ENCODE results near the gene SPI1.
A peak's percentile ranks its signal among the peaks of the same experiment; 100 is the strongest.

Gene SPI1

DNA sequence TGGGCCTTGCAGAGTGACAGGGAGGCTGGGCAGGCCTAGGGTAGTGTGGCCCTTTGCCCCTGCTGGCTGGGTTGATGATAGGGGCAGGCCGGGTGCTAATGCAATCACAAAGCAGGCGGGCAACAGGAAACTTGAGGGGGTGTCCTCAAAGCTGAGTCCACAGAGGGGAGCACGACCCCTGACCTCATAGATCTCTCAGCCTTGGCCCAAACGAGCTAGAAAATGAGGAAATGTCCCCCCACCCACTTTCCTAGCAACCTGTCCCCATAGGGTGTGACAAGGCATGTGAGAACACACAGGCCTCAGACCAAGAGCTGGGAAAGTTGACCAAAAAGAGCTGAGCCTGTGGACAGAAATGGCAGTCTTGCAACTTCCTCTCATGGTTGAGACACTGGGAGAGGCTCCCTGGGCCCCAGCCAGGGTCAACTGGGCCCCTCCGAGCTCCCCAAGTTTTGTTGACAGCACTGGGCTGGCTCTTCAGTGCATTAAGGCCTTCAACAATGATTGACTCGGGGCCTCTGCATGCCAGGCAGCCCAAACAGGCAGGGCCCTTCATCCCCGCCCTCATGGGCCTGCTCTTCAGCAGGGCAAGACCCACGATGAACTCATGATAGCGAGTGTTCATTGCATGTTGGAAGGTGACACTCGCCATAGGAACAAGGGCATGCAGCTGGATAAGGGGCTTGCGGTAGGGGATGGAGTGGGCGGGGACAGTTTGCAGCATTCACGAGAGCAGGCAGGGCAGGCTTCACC, 9.8 kb upstream of the SPI1 start:
- peak; percentile 84 for DNase-seq

DNA sequence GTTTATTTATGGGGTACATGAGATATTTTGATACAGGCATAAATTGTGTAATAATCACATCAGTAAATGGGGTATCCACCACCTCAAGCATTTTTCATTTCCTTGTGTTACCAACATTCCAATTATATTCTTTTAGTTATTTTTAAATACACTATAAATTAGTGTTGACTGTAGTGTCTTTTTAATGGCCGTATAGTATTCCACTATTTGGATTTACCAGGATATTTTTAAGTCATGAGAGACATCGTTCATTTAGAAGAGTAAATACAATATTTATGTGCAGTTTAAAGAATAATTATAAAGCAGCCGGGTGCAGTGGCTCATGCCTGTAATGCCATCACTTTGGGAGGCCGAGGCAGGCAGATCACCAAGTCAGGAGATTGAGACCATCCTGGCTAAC, 6.2 kb upstream of the SPI1 start:
- no peak for DNase-seq

DNA sequence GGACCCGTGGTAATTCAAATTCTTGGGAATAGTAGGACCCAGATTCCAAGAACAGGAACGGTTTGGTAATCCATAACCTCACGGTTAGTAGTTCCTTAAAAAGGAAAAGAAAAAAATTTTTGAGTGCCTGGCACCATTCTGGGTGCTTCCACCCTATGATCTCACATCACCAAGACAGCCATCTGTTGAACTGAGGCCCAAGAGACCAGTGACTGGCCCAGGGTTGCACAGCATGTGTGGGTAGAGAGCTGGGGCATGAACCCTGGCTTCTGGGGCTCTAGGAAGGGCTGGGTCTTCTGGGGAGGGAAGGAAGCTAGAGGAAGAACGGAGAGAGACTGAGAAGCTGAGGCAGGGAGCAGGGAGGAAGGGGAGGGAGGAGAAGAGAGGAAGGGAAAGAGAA, 4.7 kb upstream of the SPI1 start:
- DNase-seq = peak; percentile 32

DNA sequence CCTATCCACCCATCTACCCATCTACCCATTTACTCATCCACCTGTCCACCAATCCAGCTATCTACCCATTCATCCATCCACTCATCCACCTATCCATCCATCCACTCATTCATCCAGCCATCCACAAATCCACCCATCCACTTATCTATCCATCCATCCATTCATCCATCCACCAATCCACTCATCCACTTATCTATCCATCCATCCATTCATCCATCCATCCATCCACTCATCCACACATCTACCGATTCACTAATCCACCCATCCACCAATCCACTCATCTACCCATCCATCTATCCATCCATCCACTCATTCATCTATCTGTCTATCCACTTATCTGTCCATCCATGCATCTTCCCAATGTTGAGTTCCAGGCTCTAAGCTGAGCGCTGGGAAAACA, 1.7 kb upstream of the SPI1 start:
- no peak for DNase-seq

DNA sequence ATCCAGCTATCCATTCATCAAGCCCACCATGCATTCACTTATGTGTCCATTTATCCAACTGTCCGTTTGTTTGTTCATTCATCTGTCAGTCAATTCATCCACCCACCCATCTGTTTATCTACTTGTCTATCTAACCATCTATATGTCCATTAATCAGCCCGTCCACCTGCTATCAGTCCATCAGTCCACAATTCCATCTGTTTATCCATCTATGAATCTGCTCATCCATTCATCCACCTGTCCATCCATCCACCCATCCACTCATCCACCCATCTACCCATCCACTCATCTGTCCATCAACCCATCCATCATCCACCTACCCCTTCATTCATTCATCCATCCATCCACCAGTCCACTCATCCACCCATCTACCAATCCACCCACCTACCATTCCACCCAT, 970 bp upstream of the SPI1 start:
- DNase-seq = no peak

DNA sequence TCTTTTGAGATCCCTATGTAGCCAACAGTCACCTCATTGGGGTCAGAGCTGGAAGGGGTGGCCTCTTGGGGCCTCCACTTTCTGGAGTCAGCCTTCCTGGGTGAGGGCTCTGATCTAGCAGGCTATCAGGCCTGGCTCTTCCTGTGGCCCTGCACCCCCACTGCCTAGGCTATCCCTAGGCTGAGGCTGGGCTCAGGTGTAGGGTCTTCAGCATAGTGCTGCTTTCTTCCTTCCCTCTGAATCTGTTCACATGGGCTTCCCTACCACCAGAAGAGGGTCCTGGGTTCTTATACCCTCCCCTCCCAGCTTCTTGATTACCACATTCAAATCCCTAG, 456 bp upstream of the SPI1 start:
- no peak for DNase-seq

DNA sequence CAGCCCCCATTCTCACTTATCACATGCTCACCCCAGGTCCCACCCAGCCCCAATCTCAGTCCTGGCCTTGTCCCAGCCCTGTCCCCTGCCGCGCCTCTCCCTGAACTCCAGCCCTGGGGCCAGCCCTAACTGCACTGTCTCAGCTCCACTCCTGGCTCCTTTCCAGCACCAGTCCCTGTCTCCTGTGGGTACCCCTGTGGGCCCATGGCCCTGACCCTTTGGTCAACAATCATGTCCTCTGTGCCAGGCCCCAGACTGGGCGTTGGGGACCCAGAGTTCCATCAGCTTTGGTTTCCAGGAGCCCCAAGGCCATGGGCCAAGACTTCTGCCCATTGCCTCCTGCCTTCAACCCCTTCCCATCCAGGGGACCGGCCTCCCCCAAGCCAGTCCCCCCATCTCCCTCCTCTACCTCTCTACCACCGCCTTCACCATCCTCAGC, 757 bp downstream of the SPI1 start:
- no peak for DNase-seq

DNA sequence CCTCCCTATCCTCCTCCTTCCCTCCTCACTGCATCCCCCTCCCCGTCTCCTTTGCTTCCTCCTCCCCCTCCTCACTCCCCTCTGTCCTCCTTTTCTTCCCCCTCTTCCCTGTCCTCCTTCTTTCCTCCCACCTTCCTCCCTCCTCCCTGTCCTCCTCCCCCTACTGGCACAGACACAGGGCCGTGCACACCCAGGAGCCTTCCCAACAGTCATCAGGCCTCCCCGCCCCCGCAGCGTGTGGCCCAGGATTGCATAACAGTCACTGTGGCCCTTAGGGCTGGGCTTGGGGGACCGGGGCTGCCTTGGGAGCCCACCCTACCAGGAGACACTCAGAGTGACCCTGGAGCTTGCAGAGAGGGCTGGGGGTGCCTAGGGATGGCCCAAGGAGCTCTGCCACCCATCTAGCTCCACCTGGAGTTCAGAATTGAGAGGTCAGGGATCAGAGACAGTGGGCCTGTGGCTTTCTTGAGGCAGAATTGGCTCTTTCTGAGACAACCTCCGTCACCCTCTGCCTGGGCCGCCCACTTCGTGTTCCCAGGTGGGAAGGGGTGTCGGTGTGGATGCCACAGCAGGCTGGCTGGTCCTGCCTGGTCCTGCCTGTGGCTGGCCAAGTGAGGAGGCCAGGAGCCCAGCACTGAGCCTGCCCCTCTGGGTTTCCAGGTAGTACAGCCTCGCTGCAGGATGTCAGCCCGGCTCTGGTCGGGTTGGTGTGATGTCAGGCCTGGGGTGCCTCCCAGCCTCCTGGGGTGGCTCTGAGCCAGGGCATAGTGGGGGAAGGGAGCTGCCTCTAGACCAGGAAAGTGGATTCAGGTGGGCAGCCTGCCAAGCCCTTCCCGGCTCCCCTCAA, 1.6 kb downstream of the SPI1 start:
- peak; percentile 67 for DNase-seq

DNA sequence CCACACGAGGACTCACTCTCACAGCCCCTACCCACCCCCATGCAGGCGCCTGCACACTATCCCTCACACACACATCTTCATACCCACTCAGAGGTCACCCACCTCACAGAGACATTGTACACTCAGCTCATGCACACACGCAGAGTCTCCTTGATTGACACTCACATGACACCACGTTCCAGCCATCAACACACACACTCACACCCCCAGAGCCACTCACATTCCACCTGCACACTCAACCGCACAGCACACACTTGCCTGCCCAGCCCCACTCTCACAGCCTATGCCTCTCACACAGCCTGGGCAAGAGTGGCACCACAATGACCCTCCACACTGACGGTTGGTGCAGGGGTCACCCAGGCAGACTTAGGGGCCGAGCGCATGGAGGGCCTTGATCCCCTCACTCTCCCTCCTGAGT, 2.2 kb downstream of the SPI1 start:
- no peak for DNase-seq

DNA sequence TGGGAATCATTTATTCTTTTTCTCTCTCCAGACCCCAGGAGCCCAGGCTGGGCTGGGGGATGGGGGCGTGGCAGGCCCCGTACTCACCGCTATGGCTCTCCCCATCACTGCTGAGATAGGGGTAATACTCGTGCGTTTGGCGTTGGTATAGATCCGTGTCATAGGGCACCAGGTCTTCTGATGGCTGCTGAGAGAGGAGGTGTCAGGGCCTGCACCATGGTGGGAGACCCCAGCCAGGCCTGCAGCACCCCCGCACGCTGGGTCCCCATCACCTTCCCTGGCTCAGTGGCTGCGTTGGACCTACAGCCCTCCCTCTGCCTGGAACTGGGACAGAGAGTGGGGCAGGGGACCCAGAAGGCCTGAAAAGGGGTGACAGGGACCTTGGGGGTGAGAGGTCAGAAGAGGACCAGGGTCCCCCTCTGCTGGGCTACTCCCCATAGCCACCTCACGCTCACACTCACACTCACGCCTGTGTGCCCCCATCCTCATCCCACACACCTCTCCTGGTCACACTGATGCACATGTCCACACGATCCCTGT, 2.7 kb downstream of the SPI1 start:
- DNase-seq = no peak

DNA sequence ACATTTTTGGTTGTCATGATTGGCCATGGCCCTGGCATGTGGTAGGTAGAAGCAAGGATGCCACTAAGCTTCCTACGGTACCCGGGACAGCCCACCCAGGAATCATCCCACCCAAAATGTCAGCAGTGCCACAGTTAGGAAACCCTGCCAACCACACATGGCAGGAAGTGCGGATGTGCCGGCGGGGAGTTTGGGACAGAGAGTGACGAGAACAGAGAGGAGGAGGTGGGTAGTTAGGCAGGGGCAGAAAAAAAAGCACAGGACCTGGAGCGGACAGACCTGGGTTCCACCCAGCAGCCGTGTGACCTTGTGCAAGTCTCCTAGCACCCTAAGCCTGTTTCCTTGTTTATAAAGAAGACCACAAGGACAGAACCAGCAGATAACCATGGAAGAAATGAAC, 3.3 kb downstream of the SPI1 start:
- DNase-seq = no peak

DNA sequence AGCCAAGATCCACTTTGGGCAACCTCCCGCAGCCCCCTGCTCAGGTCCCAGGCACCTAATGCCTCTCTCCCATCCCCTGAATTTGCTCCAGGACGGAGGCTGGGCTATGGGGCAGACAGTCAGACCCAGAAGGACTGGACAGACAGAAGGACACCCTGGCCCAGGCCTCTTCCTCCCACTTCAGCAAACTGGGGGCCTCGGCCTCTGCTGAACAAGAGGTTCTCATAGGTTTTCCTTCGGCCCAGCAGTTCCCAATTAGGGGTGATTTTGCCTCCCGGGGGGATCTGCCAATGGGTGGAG, 3.7 kb downstream of the SPI1 start:
- DNase-seq = no peak

DNA sequence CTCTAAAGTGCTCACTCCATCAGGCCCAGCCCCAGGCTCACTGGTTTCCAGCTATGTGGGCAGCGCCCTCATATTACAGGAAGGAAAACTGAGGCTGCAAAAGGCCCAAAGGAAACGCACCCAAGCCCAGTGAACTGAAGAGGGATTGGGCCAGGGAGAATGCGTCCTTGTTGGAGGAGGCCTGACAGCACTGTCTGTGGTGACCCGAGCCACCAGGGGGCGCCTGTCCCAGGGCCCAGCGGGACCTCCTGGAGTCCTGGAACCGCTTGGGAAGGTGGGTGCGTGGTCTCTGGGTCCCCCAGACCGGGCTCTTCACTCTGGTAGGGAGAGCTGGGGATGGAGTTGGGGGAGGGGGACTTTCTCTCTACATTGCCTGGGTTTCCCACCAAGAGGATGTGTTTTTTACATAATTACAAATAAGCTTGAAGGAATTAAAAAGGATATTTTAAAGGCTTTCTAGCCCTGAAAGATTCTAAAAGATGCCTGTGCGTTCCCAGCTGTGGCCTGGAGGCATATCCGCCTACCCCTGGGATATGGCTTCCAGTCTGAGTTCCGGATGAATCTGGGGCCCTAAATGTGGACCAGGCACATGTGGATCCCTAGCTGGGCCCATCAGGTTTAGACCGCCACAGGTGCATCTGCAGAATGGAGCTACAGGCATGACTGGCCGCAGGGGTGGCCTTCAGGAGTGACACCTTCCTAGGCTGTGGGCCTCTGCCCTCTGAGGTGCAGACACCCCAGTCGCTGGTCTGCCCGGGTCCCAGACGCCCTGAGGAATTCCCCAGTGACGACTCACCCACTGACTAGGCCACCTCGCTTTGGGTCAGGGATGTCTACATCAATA, 4.2 kb downstream of the SPI1 start:
- DNase-seq = peak; percentile 24

DNA sequence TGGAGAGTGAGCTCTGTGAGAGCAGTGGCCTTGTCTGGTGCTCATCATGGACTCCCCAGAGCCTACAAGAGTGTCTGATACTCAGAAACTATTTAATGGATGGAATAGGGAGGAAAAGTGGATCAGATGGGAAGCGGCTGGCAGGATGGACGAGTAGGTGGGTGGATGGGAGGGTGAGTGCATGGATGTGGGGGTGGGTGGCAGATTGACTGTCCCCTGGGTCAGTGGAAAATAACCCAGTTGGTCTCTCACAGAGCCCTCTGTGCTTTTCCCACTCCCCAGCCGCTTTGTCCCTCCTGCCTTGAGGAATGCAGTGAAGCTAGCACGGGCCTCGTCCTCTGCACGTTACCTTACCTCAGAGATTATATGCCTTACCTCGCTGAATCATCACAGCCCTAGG, 5.9 kb downstream of the SPI1 start:
- DNase-seq = no peak

DNA sequence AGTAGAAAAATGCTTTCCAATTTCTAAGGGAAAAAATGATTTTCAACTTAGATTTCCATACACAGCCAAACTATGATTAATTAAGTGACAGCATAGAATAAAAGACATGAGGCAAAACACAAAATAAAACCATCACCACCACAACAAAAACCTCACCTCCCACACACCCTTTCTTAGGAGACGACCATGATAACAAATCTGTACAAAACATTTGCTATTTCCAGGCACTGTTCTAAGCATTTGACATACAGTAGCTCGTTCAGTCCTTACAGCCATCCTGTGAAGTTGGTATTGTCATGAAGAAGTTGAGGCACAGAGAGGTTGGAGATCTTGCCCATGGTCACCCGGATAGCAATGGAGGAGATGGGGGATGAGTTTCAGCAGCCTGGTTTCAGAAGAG, 8.7 kb downstream of the SPI1 start:
- DNase-seq = no peak

DNA sequence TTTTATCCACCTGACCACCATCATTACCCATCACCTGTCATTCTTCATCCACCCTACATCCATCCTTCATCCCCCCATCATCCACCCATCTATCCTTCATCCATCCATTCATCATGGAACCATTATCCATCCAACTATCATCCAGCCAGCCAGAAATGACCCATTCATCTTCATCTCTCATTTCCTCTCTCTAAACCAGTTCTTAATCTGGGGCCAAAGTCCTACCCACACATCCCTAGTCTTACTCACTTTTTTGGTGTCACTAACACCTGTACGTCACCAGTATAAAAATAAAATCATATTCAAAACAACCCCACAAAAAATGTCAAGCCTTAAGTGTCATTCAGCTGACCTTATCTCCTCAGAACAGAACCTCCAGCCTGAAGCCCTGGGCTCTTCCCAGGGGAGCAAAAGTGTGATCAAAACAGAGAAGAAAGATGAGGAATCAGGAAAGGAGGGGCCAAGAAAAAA, 12.3 kb downstream of the SPI1 start:
- DNase-seq = no peak

DNA sequence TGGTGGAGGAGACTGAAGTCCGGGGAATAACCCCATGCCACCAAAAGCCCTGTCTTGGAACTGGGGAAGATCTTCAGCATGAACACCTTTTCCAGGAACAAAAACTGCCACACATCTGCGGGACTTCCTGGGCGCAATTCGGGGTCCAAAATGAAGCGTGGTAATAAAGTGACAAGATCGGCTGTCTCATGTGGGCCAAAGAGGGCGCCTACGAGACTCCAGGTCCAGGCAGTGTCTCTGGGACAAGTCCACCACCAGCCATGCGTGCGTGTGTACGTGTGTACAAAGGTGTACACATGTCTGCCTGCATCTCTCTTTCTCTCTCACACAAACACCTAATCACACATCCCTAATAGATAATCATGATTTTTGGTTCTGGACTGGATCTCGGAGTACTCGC, 16.9 kb downstream of the SPI1 start:
- DNase-seq = no peak

DNA sequence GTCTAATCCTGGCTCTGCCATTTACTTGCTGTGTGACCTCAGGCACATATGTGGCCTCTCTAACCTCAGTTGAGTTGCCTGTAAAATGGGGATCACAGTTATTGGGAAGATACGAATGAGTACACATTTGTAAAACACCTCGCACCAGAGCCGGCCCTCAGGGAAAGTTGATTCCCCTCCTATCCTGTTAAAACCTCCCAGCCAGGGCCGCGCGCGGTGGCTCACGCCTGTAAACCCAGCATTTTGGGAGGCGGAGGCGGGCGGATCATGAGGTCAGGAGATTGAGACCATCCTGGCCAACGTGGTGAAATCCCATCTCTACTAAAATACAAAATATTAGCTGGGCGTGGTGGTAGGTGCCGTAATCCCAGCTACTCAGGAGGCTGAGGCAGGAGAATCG, 18.0 kb downstream of the SPI1 start:
- DNase-seq = no peak

DNA sequence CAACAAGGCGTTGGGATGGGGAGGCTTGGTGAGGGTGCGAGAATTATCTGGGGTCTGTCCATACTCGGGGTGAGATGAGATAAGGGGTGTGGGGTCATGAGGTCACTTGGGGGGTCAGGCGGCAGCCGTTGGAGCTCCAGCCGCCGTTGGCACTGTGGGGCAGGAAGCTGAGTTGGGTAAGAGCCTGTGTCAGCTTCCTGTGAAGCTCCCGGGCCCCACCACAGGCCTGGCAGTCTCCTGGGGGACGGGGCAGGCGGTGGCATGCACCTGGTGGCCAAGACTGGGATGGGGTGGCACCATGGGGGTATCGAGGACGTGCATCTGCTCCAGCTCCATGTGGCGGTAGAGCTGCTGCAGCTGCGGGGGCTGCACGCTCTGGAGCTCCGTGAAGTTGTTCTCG, 18.8 kb downstream of the SPI1 start:
- peak; percentile 88 for DNase-seq

DNA sequence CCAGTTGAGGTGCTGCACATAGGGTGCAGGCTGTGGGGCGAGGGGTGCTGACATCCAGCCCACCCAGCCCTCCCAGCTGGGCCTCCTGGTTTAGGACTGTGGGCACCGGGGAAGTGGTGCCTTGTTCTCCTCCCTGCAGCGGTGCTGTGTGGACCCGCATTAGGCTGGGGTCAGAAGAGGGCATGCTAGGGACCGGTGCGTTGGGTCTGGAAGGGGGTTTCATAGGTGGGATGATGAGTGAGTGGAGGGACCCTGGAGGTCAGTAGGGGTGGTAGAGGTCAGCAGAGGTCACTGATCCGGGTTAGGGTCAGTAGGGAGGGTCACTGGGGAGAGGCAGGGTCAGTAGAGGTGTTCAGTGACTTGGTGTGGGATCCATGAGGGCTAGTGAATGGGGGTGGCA, 19.2 kb downstream of the SPI1 start:
- no peak for DNase-seq

DNA sequence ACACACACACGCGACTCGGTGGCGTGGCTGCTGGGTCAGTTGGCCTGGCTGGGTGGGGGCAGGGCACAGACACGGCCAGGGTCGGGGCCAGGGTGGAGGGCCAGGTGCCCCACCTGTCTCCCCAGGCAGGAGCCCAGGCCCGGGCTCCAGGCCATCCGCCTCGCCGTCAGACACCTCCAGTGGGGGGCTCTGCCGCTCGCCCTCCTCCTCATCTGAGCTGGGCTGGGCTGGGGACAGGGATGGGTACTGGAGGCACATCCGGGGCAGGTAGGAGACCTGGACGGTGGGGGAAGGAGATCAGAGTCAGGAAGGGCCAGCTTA, 19.7 kb downstream of the SPI1 start:
- DNase-seq = no peak

DNA sequence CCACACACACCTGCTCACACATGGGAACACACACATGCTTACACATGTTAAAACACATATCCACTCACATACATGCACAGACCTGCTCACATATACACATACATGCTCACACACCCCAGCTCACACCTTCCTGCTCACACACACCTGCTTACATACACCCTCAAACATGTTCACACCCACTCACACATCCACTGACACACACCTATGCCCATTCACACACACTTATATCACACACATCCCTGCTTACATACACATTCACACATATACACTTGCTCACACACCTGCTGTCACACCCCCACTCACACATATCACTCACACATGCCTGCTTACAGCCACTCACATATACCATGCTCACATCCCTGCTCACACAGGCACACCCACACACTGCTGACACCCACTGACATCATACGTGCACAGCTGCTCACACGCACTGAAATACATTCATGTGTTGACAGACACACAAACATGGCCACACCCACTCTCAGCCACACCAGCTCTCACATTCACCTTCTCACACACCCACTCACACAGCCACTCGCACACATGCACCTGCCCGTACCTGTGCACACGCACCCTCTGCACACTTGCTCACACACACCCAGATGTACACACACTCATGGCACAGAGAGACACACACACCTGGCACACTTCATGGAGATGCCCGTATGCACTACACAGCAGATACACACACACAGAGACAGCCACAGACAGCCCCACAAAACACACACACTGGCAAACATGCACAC, 20.2 kb downstream of the SPI1 start:
- no peak for DNase-seq

DNA sequence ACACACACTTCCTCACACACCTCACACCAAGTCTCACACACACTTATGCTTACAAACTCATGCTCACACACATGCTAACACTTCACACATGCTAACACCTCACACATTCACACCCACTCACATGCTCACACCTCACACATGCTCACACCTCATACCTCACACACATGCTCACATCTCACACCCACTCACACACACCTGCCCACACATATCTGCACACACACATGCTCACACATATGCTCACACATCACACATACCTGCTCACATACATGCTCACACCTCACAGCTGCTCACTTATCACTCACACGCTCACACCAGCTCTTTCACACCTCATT, 21.4 kb downstream of the SPI1 start:
- DNase-seq = no peak

All from MV-4-11 (cell line).